Parathyroid adenoma (tissue), 2 donors: Measurements from ENCODE around the gene KRTAP4-5.
"Not testable (repeated sequence)": the region's sequence is repeated elsewhere in the genome, so short reads cannot be mapped to it uniquely, and the experiment has no call there.

Experiments
- H2AFZ ChIP-seq: fragments of 300-600 bp; sonication (generic); one replicate; pipeline ENCODE4 v1.7.0; 2017; ENCODE audit warnings: antibody characterized with exemption, mild to moderate bottlenecking
- H3K27ac ChIP-seq: fragments of 300-600 bp; sonication (generic); one replicate; pipeline ENCODE4 v1.7.0; 2017
- H3K27me3 ChIP-seq: fragments of 300-600 bp; sonication (generic); one replicate; pipeline ENCODE4 v1.7.0; 2017; ENCODE audit warnings: low read length; ENCODE audit not compliant: control insufficient read depth, insufficient read depth
- H3K36me3 ChIP-seq: fragments of 300-600 bp; sonication (generic); one replicate; pipeline ENCODE4 v1.7.0; 2017; ENCODE audit warnings: low read length; ENCODE audit not compliant: control insufficient read depth, insufficient read depth
- H3K4me1 ChIP-seq: fragments of 300-600 bp; sonication (generic); one replicate; pipeline ENCODE4 v1.7.0; 2017; ENCODE audit warnings: control low read depth
- H3K4me2 ChIP-seq: fragments of 300-600 bp; sonication (generic); one replicate; pipeline ENCODE4 v1.7.0; 2017; ENCODE audit warnings: low read length
- H3K4me3 ChIP-seq: fragments of 300-600 bp; sonication (generic); one replicate; pipeline ENCODE4 v1.7.0; 2017; ENCODE audit warnings: low read depth, low read length
- H3K79me2 ChIP-seq: fragments of 300-600 bp; sonication (generic); one replicate; pipeline ENCODE4 v1.7.0; 2017; ENCODE audit warnings: control low read depth
- H3K9ac ChIP-seq: fragments of 300-600 bp; sonication (generic); one replicate; pipeline ENCODE4 v1.7.0; 2017; ENCODE audit warnings: mild to moderate bottlenecking
- H3K9me3 ChIP-seq: fragments of 300-600 bp; sonication (generic); one replicate; pipeline ENCODE4 v1.7.0; 2017; ENCODE audit warnings: low read length; ENCODE audit not compliant: control insufficient read depth
- TF ChIP-seq, protein P1 (sequence below): fragments of 300-600 bp; sonication (generic); IDR thresholded peaks from one replicate; pipeline ENCODE4 v1.7.0; 2017; ENCODE audit warnings: antibody characterized with exemption, mild to moderate bottlenecking
- donor health status: primary hyperparathyroidism.

The KRTAP4-5 gene

DNA sequence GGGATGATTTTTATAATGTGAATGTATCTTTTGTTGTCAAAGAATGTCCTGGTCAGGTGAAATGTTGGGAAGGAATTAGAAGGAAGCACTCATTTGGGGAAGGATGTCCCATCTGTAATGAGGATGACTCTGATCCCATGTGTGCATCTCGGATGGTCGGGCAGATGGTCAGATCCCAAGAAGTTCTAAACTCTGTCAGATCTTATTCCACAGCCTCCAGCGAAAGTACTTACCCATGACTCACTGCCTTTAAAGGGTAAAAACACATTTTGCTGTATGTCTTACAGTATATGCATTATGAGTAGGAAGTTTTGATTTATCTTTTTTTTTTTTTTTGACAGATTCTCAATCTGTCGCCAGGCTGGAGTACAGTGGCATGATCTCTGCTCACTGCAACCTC, 30.9 kb downstream of the KRTAP4-5 start:
- TF ChIP-seq, protein P1, sequence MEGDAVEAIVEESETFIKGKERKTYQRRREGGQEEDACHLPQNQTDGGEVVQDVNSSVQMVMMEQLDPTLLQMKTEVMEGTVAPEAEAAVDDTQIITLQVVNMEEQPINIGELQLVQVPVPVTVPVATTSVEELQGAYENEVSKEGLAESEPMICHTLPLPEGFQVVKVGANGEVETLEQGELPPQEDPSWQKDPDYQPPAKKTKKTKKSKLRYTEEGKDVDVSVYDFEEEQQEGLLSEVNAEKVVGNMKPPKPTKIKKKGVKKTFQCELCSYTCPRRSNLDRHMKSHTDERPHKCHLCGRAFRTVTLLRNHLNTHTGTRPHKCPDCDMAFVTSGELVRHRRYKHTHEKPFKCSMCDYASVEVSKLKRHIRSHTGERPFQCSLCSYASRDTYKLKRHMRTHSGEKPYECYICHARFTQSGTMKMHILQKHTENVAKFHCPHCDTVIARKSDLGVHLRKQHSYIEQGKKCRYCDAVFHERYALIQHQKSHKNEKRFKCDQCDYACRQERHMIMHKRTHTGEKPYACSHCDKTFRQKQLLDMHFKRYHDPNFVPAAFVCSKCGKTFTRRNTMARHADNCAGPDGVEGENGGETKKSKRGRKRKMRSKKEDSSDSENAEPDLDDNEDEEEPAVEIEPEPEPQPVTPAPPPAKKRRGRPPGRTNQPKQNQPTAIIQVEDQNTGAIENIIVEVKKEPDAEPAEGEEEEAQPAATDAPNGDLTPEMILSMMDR = no peak
- H3K4me3 ChIP-seq = no peak overlapping the region
- H2AFZ ChIP-seq = no peak overlapping the region
- no peaks in the 10 kb centered on the region for H3K4me1 ChIP-seq
- no peaks in the 10 kb centered on the region for H3K9me3 ChIP-seq
- no peaks in the 10 kb centered on the region for H3K27me3 ChIP-seq
- H3K79me2 ChIP-seq = no peaks in the 10 kb centered on the region
- no peak overlapping the region for H3K9ac ChIP-seq
- no peak overlapping the region for H3K27ac ChIP-seq
- no peak overlapping the region for H3K4me2 ChIP-seq
- H3K36me3 ChIP-seq = no peaks in the 10 kb centered on the region

DNA sequence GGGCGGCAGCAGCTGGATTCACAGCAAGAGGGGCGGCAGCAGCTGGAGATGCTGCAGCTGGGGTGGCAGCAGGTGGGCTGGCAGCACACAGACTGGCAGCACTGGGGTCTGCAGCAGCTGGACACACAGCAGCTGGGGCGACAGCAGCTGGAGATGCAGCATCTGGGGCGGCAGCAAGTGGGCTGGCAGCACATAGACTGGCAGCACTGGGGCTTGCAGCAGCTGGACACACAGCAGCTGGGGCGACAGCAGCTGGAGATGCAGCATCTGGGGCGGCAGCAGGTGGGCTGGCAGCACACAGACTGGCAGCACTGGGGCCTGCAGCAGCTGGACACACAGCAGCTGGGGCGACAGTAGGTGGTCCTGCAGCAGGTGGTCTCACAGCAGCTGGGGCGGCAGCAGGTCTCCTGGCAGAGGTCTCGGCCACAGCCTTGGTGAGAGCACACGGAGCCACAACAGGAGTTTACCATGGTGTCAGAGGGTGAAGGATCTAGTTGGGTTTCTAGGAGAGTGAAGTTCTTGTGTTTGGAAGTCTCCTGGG, 31.7 kb downstream of the KRTAP4-5 start, which contains the start of gene KRTAP4-11:
TSS of gene KRTAP4-11 (minus strand) at position 528 of the 541 bp plus-strand sequence. CDS start at position 470, 58 bp downstream.
- not testable (repeated sequence) for H3K9me3 ChIP-seq, H3K27ac ChIP-seq, H3K9ac ChIP-seq, H3K4me1 ChIP-seq, H2AFZ ChIP-seq, H3K4me2 ChIP-seq, H3K4me3 ChIP-seq, H3K79me2 ChIP-seq, H3K27me3 ChIP-seq, H3K36me3 ChIP-seq

DNA sequence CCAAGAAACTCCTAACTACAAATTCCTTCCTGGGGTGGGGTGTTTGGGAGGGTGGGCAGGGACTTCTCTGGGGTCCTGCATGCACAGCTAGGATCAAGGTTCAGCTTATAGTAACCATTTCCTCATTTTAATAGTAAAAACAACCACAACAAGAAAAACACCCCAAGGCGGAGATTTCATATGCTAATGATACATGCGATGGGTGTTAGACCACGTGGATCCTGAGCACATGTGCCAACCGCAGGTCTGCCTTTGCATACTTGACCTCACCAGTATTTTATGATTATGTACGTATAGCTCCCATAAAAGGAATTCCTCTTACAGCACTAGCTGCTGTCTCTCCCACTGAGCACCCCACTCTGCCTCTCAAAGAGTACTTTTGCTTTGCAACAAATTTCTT, 33.3 kb downstream of the KRTAP4-5 start:
- Histone ChIP-seq H3K36me3 (no peaks in the 10 kb centered on the region), H3K4me2 (no peak overlapping the region), H3K27me3 (no peaks in the 10 kb centered on the region), H3K27ac (no peak overlapping the region), H3K9me3 (no peaks in the 10 kb centered on the region), H3K4me3 (no peak overlapping the region), H3K4me1 (no peaks in the 10 kb centered on the region), H2AFZ (no peak overlapping the region), H3K9ac (no peak overlapping the region), H3K79me2 (no peaks in the 10 kb centered on the region)
- TF ChIP-seq, protein P1 = no peak

DNA sequence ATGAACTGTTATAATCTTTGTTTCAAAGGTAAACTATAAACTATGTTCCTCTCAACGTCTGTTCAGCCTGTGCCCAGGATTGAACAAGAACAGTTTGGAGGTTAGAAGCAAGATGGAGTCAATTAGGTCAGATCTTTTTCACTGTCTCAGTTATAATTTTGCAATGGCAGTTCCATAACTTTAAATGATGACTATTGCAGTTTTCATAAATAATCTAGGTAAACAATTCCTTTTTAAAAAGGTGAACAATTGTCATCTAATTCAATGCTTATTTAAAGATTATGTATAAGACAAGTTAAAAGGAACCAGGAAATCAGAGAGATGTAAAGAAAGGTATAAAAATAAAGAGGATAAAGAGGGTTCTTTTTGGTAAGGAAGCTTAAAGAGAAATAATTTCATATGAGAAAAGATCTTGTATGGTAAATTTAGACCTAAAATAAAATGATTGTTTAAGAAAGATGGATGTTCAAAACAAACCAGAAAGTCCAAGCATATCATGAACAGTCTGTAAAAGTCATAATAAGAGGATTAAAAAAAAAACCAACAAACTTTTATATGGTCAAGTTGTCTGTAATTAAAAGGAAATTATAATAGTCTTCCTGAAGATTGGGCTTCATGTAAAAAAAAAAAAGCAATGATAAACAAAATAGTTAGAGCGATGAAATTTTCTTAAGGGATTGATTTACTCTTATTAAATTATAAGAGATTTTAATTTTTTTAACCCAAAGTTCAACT, 38.3 kb downstream of the KRTAP4-5 start:
- TF ChIP-seq, protein P1 = no peak
- Histone ChIP-seq H3K27me3 (no peaks in the 10 kb centered on the region), H3K4me2 (no peak overlapping the region), H3K79me2 (no peaks in the 10 kb centered on the region), H3K9me3 (no peaks in the 10 kb centered on the region), H3K27ac (no peak overlapping the region), H3K9ac (no peak overlapping the region), H3K4me3 (no peak overlapping the region), H3K4me1 (no peaks in the 10 kb centered on the region), H2AFZ (no peak overlapping the region), H3K36me3 (no peaks in the 10 kb centered on the region)

DNA sequence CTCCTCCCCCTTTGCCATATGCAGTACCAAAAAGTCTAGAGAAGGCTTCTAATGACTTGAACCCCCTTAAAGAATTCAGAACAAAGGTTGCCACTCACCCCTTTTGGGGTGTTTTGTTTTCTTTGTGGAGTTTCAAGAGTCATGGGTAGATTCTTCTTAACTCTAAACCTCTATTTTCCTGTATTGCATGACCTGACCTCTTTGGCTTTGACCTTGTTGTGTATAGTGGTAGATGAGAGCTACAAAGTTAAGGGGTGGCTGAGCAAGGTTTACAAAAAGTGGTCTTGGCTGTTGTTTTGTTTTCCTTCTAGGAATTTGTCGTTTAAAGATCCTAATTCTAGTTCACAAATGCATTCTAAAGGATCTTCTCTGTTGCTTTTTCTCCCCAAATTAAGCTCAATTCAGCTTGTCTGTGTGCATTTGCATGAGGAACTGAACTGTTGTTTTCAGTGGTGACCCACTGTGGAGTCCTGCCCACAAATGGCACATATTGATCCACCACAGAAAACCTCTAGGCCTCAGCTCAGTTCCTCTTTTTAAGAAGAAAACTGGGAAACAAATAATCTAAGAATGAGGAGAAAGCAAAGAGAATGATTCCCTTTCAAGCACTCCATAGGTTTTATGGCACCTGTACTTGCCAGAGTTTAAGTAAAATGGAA, 40.8 kb downstream of the KRTAP4-5 start:
- H3K27me3 ChIP-seq, H3K4me2 ChIP-seq, H3K4me3 ChIP-seq, H3K4me1 ChIP-seq, H3K9me3 ChIP-seq, H3K9ac ChIP-seq, H3K79me2 ChIP-seq, H3K27ac ChIP-seq, H3K36me3 ChIP-seq, H2AFZ ChIP-seq: not testable (repeated sequence)
